ENCODE measurements around the gene HPS1.
"Not testable (repeated sequence)": the region's sequence is repeated elsewhere in the genome, so short reads cannot be mapped to it uniquely, and the experiment has no call there.

HPS1 gene

DNA sequence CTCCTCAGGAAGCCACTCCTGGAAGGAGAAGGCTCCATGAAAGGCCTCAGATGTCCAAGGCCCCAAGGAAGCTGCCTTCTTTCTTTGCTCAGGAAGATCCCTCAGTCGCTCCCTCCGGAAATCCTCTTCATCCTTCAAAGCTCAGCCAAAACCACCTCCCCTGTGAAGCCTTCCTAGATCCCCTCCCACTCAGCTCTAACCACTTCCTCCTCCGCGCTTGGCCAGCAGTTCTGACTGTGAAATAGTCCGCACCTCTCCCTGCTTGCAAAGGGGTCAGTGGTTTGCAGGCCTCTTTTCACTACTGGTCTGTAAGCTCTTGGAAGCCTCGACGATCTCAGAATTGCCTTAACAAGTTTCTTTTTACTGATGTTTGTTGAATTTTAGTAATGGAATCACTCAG lies 55.7 kb downstream of the HPS1 start:
- H3K4me3 ChIP-seq: no peak overlapping the region
- H3K27ac ChIP-seq: no peak overlapping the region
- TF ChIP-seq, protein P1, sequence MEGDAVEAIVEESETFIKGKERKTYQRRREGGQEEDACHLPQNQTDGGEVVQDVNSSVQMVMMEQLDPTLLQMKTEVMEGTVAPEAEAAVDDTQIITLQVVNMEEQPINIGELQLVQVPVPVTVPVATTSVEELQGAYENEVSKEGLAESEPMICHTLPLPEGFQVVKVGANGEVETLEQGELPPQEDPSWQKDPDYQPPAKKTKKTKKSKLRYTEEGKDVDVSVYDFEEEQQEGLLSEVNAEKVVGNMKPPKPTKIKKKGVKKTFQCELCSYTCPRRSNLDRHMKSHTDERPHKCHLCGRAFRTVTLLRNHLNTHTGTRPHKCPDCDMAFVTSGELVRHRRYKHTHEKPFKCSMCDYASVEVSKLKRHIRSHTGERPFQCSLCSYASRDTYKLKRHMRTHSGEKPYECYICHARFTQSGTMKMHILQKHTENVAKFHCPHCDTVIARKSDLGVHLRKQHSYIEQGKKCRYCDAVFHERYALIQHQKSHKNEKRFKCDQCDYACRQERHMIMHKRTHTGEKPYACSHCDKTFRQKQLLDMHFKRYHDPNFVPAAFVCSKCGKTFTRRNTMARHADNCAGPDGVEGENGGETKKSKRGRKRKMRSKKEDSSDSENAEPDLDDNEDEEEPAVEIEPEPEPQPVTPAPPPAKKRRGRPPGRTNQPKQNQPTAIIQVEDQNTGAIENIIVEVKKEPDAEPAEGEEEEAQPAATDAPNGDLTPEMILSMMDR (IDR thresholded peaks at IDR 0.05): no peak
- DNase-seq (ENCODE audit: low spot score): no peak

DNA sequence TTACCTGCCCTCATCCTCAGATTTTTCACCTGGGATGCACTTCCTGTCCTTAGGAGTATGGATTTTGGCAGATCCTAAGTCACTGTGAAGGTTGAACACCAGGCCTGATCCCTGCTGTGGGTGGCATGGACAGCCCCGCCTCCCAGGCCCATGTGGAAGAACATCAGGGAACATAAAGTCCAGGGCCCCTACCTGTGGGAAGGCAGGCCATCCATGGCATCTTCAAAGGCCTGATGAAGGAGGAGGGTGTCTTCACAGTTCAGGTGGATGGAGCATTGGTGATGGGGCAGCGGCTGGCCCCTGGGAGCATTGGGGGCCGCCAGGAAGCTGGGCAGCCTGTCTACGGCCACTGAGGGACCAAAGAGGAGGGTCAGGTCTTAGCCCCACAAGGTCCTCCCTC lies 56.3 kb downstream of the HPS1 start:
- Histone ChIP-seq H3K27ac (no peak overlapping the region), H3K4me3 (no peak overlapping the region)
- TF ChIP-seq, protein P1 (IDR thresholded peaks at IDR 0.05): no peak
- DNase-seq (ENCODE audit: low spot score): no peak

DNA sequence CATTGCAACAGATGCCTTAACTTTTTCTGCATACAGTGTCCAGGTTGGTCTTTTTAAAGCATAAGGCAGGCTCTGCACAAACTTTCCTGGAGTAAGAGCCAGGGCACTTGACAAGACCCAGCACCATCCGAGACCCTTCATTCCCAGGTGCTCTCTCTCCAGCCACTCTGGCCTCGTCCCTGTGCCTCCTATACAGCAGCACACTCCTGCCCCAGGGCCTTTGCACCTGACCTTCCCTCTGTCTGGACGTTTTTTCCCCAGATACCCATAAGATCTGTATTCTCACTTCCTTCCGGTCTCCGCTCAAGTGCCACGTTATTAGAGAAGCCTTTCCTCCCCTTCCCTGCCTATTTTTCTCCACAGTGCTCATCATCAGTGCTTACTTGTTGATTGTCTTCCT lies 57.3 kb downstream of the HPS1 start:
- no peak for DNase-seq (ENCODE audit: low spot score)
- TF ChIP-seq, protein P1 (IDR thresholded peaks at IDR 0.05): no peak
- H3K4me3 ChIP-seq: no peak overlapping the region
- no peak overlapping the region for H3K27ac ChIP-seq

DNA sequence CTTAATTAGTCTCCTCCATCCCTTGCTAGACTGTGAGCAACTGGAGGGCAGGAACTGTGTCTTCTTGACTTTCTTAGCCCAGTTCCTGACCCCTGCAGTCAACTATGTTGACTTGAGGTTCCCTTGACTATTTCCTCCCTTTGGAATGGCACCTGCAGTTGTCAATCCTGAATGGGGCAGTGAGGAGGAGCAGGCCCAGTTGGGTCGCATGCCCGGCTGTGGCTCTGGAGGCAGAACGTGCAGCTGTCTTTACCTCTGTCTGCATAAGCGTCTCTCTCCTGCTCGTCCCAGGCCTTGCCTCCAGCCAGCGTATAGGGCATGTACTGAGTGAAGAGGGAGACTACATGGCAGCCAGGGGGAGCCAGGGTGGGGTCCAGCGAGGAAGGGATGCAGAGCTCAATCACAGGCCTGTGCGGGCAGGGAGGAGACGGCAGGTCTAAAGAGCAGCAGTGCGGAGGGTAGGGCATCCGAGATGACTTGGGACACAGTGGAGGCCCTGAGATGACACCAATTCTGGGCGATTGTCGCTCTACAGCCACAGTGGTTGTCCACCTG lies 58.6 kb downstream of the HPS1 start:
- no peak for DNase-seq (ENCODE audit: low spot score)
- Histone ChIP-seq H3K27ac (no peak overlapping the region), H3K4me3 (no peak overlapping the region)
- TF ChIP-seq, protein P1 (IDR thresholded peaks at IDR 0.05): no peak

DNA sequence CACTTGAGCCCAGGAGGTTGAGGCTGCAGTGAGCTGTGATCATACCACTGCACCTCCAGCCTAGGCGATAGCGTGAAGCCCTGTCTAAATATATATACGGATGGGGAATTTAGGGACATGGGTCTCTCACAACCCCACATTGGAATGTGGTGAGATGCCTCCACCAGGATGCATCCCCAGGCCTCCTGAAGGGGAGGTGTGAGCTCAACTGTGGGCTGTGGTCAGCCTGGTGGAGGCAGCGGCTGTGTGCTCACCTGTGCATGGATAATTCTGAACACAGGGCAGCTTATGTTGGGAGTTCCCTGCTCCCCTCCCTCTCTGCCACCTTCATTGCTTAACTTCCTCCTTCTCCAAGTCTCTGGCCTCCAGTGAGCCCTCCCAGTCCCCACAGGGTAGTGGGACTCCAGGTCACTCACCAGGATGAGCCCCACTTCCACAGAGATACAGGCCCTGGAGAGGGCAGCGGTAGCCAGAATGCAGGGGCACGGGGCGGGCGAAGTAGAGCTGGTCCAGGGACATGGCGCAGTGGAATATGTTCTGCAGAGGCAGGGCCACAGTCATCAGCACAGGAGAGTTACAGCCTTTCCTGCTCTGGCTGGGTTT lies 62.1 kb downstream of the HPS1 start:
- DNase-seq (ENCODE audit: low spot score): no peak
- TF ChIP-seq, protein P1 (IDR thresholded peaks at IDR 0.05): no peak
- H3K4me3 ChIP-seq: no peak overlapping the region
- H3K27ac ChIP-seq: no peak overlapping the region

DNA sequence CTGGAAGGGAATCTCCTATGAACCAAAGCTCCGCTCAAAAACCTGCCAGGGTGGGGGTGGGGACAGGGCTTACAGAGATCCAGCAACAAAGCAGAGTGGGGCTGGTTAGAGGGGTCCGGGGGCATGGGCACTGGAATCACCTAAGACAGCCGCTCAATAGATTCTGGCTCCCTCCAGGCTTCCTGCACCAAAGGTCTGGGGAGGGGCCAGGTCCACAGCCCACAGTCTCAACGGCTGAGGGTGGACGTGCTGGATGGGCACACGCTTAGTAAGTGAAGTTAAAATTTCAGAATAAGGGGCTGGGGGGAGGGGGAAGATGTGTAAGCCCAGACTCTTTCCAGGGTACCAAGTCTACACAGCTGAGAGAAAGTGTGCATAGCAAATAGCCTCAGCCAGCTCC lies 62.9 kb downstream of the HPS1 start:
- TF ChIP-seq, protein P1 (IDR thresholded peaks at IDR 0.05): no peak
- Histone ChIP-seq H3K27ac (no peak overlapping the region), H3K4me3 (no peak overlapping the region)
- no peak for DNase-seq (ENCODE audit: low spot score)

DNA sequence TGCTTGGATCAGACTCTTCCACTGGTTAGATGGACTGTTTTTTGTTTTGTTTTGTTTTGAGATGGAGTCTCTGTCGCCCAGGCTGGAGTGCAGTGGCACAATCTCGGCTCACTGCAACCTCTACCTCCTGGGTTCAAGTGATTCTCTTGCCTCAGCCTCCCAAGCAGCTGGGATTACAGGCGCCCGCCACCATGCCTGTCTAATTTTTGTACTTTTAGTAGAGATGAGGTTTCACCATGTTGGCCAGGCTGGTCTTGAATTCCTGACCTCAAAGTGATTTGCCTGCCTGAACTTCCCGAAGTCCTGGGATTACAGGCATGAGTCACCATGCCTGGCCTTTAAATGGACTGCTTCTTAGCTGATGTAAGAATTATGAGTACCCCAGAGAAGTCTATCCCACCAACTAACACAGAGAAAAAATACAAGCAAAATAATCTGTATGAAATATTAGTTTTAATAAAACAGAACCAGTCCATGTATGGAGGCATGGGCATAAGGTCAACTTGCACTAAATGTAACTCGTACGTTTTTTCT lies 63.5 kb downstream of the HPS1 start:
- not testable (repeated sequence) for H3K27ac ChIP-seq; DNase-seq (ENCODE audit: low spot score)

More for the DNA sequence above, 63.5 kb downstream of the HPS1 start:
- H3K4me3 ChIP-seq: not testable (repeated sequence)

Data from coronary artery (tissue), 2 donors.